ENCODE data around the gene TEX54.

GRCh38 chr11:62799486-62799885 is 33.2 kb downstream of the TEX54 start:
- TF ChIP-seq POLR2A (IDR thresholded peaks at IDR 0.05; ENCODE audit: low read length) (no peak), GATA1 (IDR thresholded peaks at IDR 0.05; ENCODE audit: low read depth, low read length) (no peak)

All from erythroblast (primary cell).